Measurements from ENCODE around the gene PRDM12.

The PRDM12 gene

GRCh38 chr9:130728721-130729120, 64.3 kb downstream of the PRDM12 start:
- Histone ChIP-seq H3K36me3 (ENCODE audit: control insufficient read depth, insufficient read depth, low read length) (no peaks in the 10 kb centered on the region), H3K9me3 (ENCODE audit: control insufficient read depth, low read length) (no peaks in the 10 kb centered on the region), H3K4me1 (peaks cover 3% of the 10 kb centered on the region), H3K4me2 (ENCODE audit: low read length) (no peak overlapping the region), H3K27me3 (ENCODE audit: control insufficient read depth, insufficient read depth, low read length) (no peaks in the 10 kb centered on the region), H3K27ac (no peak overlapping the region), H2AFZ (no peak overlapping the region), H3K4me3 (ENCODE audit: low read depth, low read length) (no peak overlapping the region), H3K79me2 (peaks cover 4% of the 10 kb centered on the region), H3K9ac (no peak overlapping the region)
- TF ChIP-seq, protein P1, sequence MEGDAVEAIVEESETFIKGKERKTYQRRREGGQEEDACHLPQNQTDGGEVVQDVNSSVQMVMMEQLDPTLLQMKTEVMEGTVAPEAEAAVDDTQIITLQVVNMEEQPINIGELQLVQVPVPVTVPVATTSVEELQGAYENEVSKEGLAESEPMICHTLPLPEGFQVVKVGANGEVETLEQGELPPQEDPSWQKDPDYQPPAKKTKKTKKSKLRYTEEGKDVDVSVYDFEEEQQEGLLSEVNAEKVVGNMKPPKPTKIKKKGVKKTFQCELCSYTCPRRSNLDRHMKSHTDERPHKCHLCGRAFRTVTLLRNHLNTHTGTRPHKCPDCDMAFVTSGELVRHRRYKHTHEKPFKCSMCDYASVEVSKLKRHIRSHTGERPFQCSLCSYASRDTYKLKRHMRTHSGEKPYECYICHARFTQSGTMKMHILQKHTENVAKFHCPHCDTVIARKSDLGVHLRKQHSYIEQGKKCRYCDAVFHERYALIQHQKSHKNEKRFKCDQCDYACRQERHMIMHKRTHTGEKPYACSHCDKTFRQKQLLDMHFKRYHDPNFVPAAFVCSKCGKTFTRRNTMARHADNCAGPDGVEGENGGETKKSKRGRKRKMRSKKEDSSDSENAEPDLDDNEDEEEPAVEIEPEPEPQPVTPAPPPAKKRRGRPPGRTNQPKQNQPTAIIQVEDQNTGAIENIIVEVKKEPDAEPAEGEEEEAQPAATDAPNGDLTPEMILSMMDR (IDR thresholded peaks at IDR 0.05) = no peak

GRCh38 chr9:130729145-130729544, 64.8 kb downstream of the PRDM12 start:
- TF ChIP-seq, protein P1 (IDR thresholded peaks at IDR 0.05) = no peak
- H3K79me2 ChIP-seq = peaks cover 4% of the 10 kb centered on the region
- no peaks in the 10 kb centered on the region for H3K27me3 ChIP-seq (ENCODE audit: control insufficient read depth, insufficient read depth, low read length)
- no peak overlapping the region for H3K9ac ChIP-seq
- no peaks in the 10 kb centered on the region for H3K36me3 ChIP-seq (ENCODE audit: control insufficient read depth, insufficient read depth, low read length)
- H3K4me3 ChIP-seq (ENCODE audit: low read depth, low read length) = no peak overlapping the region
- no peak overlapping the region for H2AFZ ChIP-seq
- H3K4me2 ChIP-seq (ENCODE audit: low read length) = no peak overlapping the region
- H3K9me3 ChIP-seq (ENCODE audit: control insufficient read depth, low read length) = no peaks in the 10 kb centered on the region
- no peak overlapping the region for H3K27ac ChIP-seq
- peaks cover 3% of the 10 kb centered on the region for H3K4me1 ChIP-seq

GRCh38 chr9:130731355-130731754, 67.0 kb downstream of the PRDM12 start:
- H3K36me3 ChIP-seq (ENCODE audit: control insufficient read depth, insufficient read depth, low read length) = no peaks in the 10 kb centered on the region
- H3K9me3 ChIP-seq (ENCODE audit: control insufficient read depth, low read length) = no peaks in the 10 kb centered on the region
- peaks cover 8% of the 10 kb centered on the region for H3K79me2 ChIP-seq
- H3K9ac ChIP-seq = no peak overlapping the region
- no peak overlapping the region for H2AFZ ChIP-seq
- H3K27me3 ChIP-seq (ENCODE audit: control insufficient read depth, insufficient read depth, low read length) = no peaks in the 10 kb centered on the region
- peaks cover 3% of the 10 kb centered on the region for H3K4me1 ChIP-seq
- TF ChIP-seq, protein P1 (IDR thresholded peaks at IDR 0.05) = no peak
- H3K4me3 ChIP-seq (ENCODE audit: low read depth, low read length) = no peak overlapping the region
- no peak overlapping the region for H3K4me2 ChIP-seq (ENCODE audit: low read length)
- H3K27ac ChIP-seq = no peak overlapping the region

GRCh38 chr9:130732136-130732535, 67.7 kb downstream of the PRDM12 start:
- Histone ChIP-seq H3K9ac (no peak overlapping the region), H3K79me2 (peaks cover 8% of the 10 kb centered on the region), H3K4me3 (ENCODE audit: low read depth, low read length) (no peak overlapping the region), H3K4me1 (peaks cover 3% of the 10 kb centered on the region), H3K36me3 (ENCODE audit: control insufficient read depth, insufficient read depth, low read length) (no peaks in the 10 kb centered on the region), H3K4me2 (ENCODE audit: low read length) (no peak overlapping the region), H3K27ac (peak overlapping the region; percentile 24), H2AFZ (no peak overlapping the region), H3K27me3 (ENCODE audit: control insufficient read depth, insufficient read depth, low read length) (no peaks in the 10 kb centered on the region), H3K9me3 (ENCODE audit: control insufficient read depth, low read length) (no peaks in the 10 kb centered on the region)
- TF ChIP-seq, protein P1 (IDR thresholded peaks at IDR 0.05) = no peak
